GM23248 (cell line): Measurements from ENCODE around the gene GUCA1C. TPM values are rescaled to one million over a fixed set of nuclear protein-coding genes. Genes with fewer than 3 reads are reported as not detected.

Experiments
- DNase-seq: peaks from one replicate; pipeline ENCODE4 v3.0.0-alpha.2; 2015
- H2AFZ ChIP-seq: fragments of 200-600 bp; sonication (generic); 2 replicates; pipeline ENCODE4 v1.6.1; 2016; ENCODE audit warnings: antibody characterized with exemption
- H3F3A ChIP-seq: fragments of 200-600 bp; sonication (generic); 2 replicates; pipeline ENCODE4 v1.6.1; 2016; ENCODE audit warnings: mild to moderate bottlenecking, antibody characterized with exemption, mixed run types; ENCODE audit not compliant: insufficient read depth
- H3K27ac ChIP-seq: fragments of 200-600 bp; sonication (generic); 2 replicates; pipeline ENCODE4 v1.5.1; 2016; ENCODE audit warnings: mild to moderate bottlenecking
- H3K27me3 ChIP-seq: fragments of 200-600 bp; sonication (generic); replicated peaks from 2 replicates; pipeline ENCODE4 v1.6.1; 2016; ENCODE audit warnings: mild to moderate bottlenecking; ENCODE audit not compliant: insufficient read depth
- H3K36me3 ChIP-seq: fragments of 200-600 bp; sonication (generic); 2 replicates; pipeline ENCODE4 v1.6.1; 2016; ENCODE audit warnings: low read depth, mild to moderate bottlenecking
- H3K4me1 ChIP-seq: fragments of 200-600 bp; sonication (generic); 2 replicates; pipeline ENCODE4 v1.6.1; 2016; ENCODE audit warnings: mild to moderate bottlenecking; ENCODE audit not compliant: insufficient read depth
- H3K4me2 ChIP-seq: fragments of 200-600 bp; sonication (generic); one replicate; pipeline ENCODE4 v1.6.1; 2016; ENCODE audit warnings: mild to moderate bottlenecking; ENCODE audit not compliant: unreplicated experiment
- H3K4me3 ChIP-seq: fragments of 200-600 bp; sonication (generic); 2 replicates; pipeline ENCODE4 v1.5.1; 2016; ENCODE audit warnings: mild to moderate bottlenecking
- H3K79me2 ChIP-seq: fragments of 200-600 bp; sonication (generic); 2 replicates; pipeline ENCODE4 v1.6.1; 2016; ENCODE audit warnings: mild to moderate bottlenecking; ENCODE audit not compliant: insufficient read depth
- H3K9ac ChIP-seq: fragments of 200-600 bp; sonication (generic); 2 replicates; pipeline ENCODE4 v1.6.1; 2016; ENCODE audit warnings: mild to moderate bottlenecking
- H3K9me2 ChIP-seq: fragments of 200-600 bp; sonication (generic); 2 replicates; pipeline ENCODE4 v1.6.1; 2016; ENCODE audit warnings: mixed run types, mild to moderate bottlenecking, moderate library complexity; ENCODE audit not compliant: insufficient read depth
- H3K9me3 ChIP-seq: fragments of 200-600 bp; sonication (generic); one replicate; pipeline ENCODE4 v1.6.1; 2017; ENCODE audit warnings: low read depth
- H4K20me1 ChIP-seq: fragments of 200-600 bp; sonication (generic); 2 replicates; pipeline ENCODE4 v1.6.0; 2016; ENCODE audit not compliant: insufficient read depth
- EZH2 ChIP-seq: fragments of 200-600 bp; sonication (generic); IDR thresholded peaks from 2 replicates; pipeline ENCODE4 v1.6.1; 2018; ENCODE audit warnings: antibody characterized with exemption, mild to moderate bottlenecking; ENCODE audit not compliant: insufficient read depth, poor library complexity, severe bottlenecking
- EZH2phosphoT487 ChIP-seq: fragments of 200-600 bp; sonication (generic); IDR thresholded peaks from 2 replicates; pipeline ENCODE4 v1.6.1; 2018; ENCODE audit warnings: antibody characterized with exemption, moderate library complexity, mild to moderate bottlenecking, low read depth; ENCODE audit not compliant: insufficient read depth
- WGBS, 2 experiments: methylation state at CpG; one replicate each; pipeline ENCODE4 v1.1.6; 2015 to 2017; ENCODE audit warnings: low lambda C conversion rate in 2 of 2, low coverage in 1 of 2; ENCODE audit errors: missing lambda C conversion rate in 2 of 2; 5-methylcytosine and 5-hydroxymethylcytosine counted together
- in situ Hi-C: fragments of 300-500 bp; cut with MboI; formaldehyde crosslinking; loops from 2 replicates; pipeline ENCODE4 v1.15.0; 2020
- polyA plus RNA-seq: library from polyadenylated mRNA; unstranded; fragments of >200 nt; fragmentation: Nextera tagmentation; extraction: Ambion mirVana; gene quantifications from 2 replicates; pipeline ENCODE4 v1.2.1, GENCODE V29; 2016
- total RNA-seq: library from RNA; depleted of rRNA; stranded (reverse); fragments of >200 nt; shearing (Covaris generic); gene quantifications from 2 replicates; pipeline ENCODE4 v1.2.3, GENCODE V29; 2014

GUCA1C gene
- total and polyA plus RNA-seq, 2 experiments from 2014 or later: not detected

DNA sequence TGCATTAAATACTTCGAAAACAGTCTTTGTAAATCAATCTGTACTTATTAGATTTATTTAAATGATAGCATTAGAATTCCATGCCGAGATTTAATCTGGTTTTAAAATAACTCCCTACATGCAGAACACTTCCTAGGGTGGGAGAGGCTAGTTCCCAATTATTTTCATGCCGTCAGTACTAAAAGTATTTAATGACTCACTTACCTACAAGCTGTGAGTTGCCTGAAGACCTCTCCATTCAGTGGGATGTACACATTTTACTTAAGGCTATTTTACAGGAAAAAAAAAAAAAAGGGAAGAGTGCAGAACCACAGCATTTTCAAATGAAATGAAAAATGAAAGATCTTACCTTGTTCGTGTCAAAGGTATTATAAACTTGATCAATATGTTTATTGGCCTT lies 469 bp downstream of the GUCA1C start:
- in situ Hi-C loops: no loop called here
- WGBS, 2 experiments: 11% methylated on average over 4 of the region's 4 CpGs

GRCh38 chr3:108951820-108952501 lies 1.7 kb downstream of the GUCA1C start:
- in situ Hi-C loops: no loop called here
- 10% methylated on average over 7 of the region's 7 CpGs for WGBS, 2 experiments
- TF ChIP-seq EZH2 (no peak), EZH2phosphoT487 (no peak)
- no peaks in the 10 kb centered on the region for H3F3A ChIP-seq
- no peak overlapping the region for H3K4me3 ChIP-seq
- no peak overlapping the region for H3K4me2 ChIP-seq
- no peaks in the 10 kb centered on the region for H3K9me2 ChIP-seq
- H4K20me1 ChIP-seq: no peaks in the 10 kb centered on the region
- H3K9me3 ChIP-seq: no peaks in the 10 kb centered on the region
- no peaks in the 10 kb centered on the region for H3K27me3 ChIP-seq
- H3K4me1 ChIP-seq: no peaks in the 10 kb centered on the region
- no peak overlapping the region for H3K9ac ChIP-seq
- H2AFZ ChIP-seq: no peak overlapping the region
- DNase-seq: no peak
- H3K79me2 ChIP-seq: no peaks in the 10 kb centered on the region
- no peak overlapping the region for H3K27ac ChIP-seq
- no peaks in the 10 kb centered on the region for H3K36me3 ChIP-seq

More for the DNA sequence above, 469 bp downstream of the GUCA1C start:
- H3K27ac ChIP-seq: no peak overlapping the region
- H2AFZ ChIP-seq: no peak overlapping the region
- no peaks in the 10 kb centered on the region for H3K4me1 ChIP-seq
- no peak overlapping the region for H3K4me2 ChIP-seq
- H3K27me3 ChIP-seq: no peaks in the 10 kb centered on the region
- no peak for DNase-seq
- H3K4me3 ChIP-seq: no peak overlapping the region
- no peaks in the 10 kb centered on the region for H4K20me1 ChIP-seq
- H3K9me3 ChIP-seq: no peaks in the 10 kb centered on the region
- no peaks in the 10 kb centered on the region for H3F3A ChIP-seq
- no peak for TF ChIP-seq EZH2
- no peak for TF ChIP-seq EZH2phosphoT487
- H3K79me2 ChIP-seq: no peaks in the 10 kb centered on the region
- no peak overlapping the region for H3K9ac ChIP-seq
- no peaks in the 10 kb centered on the region for H3K9me2 ChIP-seq
- H3K36me3 ChIP-seq: no peaks in the 10 kb centered on the region

- no peak for TF ChIP-seq EZH2
- Histone ChIP-seq H3K9me3 (no peaks in the 10 kb centered on the region), H4K20me1 (no peaks in the 10 kb centered on the region), H3K79me2 (no peaks in the 10 kb centered on the region), H3K4me1 (no peaks in the 10 kb centered on the region), H3K27ac (no peak overlapping the region), H3F3A (no peaks in the 10 kb centered on the region), H3K4me3 (no peak overlapping the region), H3K4me2 (no peak overlapping the region), H3K9ac (no peak overlapping the region), H3K27me3 (no peaks in the 10 kb centered on the region), H2AFZ (no peak overlapping the region), H3K9me2 (no peaks in the 10 kb centered on the region), H3K36me3 (no peaks in the 10 kb centered on the region)
- 3% methylated on average over 2 of the region's 2 CpGs for WGBS, 2 experiments
- in situ Hi-C loops: no loop called here
- DNase-seq: no peak
Measured at GRCh38 chr3:108947855-108948254, 5.8 kb downstream of the GUCA1C start.

- no peak overlapping the region for H3K4me3 ChIP-seq
- DNase-seq: peak; percentile 8
- no peaks in the 10 kb centered on the region for H3F3A ChIP-seq
- no peak for TF ChIP-seq EZH2
- no peak for TF ChIP-seq EZH2phosphoT487
- 28 to 38% methylated on average over 11 of the region's 11 CpGs for WGBS, 2 experiments
- no peak overlapping the region for H3K9ac ChIP-seq
- H4K20me1 ChIP-seq: no peaks in the 10 kb centered on the region
- H3K4me2 ChIP-seq: no peak overlapping the region
- H3K4me1 ChIP-seq: no peaks in the 10 kb centered on the region
- H3K9me3 ChIP-seq: no peaks in the 10 kb centered on the region
- H3K9me2 ChIP-seq: no peaks in the 10 kb centered on the region
- H3K27me3 ChIP-seq: no peaks in the 10 kb centered on the region
- no peaks in the 10 kb centered on the region for H3K79me2 ChIP-seq
- no peaks in the 10 kb centered on the region for H3K36me3 ChIP-seq
- in situ Hi-C loops: no loop called here
- H2AFZ ChIP-seq: no peak overlapping the region
- no peak overlapping the region for H3K27ac ChIP-seq
Measured at GRCh38 chr3:108946292-108947285, 7.1 kb downstream of the GUCA1C start.
